Right lobe of liver (tissue), 6 donors: ENCODE results near the gene NPAS2. TPM values are rescaled to one million over a fixed set of nuclear protein-coding genes. Genes with fewer than 3 reads are reported as not detected.

Source experiments
- ATAC-seq, 4 donors: fragments of 200-7000 bp; cut with Tn5 transposase; one replicate each; pipeline ENCODE4 v1.9.1; 2020; ENCODE audit warnings: mild to moderate bottlenecking in 4 of 4, moderate library complexity in 4 of 4
- DNase-seq, 3 donors: peaks; one replicate each; pipeline ENCODE4 v3.0.0-alpha.2; 2020
- H3K27ac ChIP-seq, 3 donors: fragments of 200-600 bp; one replicate each; pipeline ENCODE4 v1.8.0; 2022
- H3K27me3 ChIP-seq, 2 donors: fragments of 200-600 bp; one replicate each; pipeline ENCODE4 v1.8.0; 2022
- H3K36me3 ChIP-seq, 4 donors: fragments of 200-600 bp; sonication (generic) in 1 of 4; one replicate each; pipeline versions ENCODE4 v1.5.1 to v1.8.0; 2017 to 2022; ENCODE audit warnings: control low read depth in 1 of 4
- H3K4me1 ChIP-seq, 4 donors: fragments of 200-600 bp; sonication (generic) in 1 of 4; one replicate each; pipeline versions ENCODE4 v1.5.1 to v1.8.0; 2017 to 2022; ENCODE audit warnings: control low read depth in 1 of 4
- H3K4me3 ChIP-seq, 3 donors: fragments of 200-600 bp; one replicate each; pipeline ENCODE4 v1.8.0; 2022
- H3K9me3 ChIP-seq, 4 donors: fragments of 200-600 bp; sonication (generic) in 1 of 4; one replicate each; pipeline versions ENCODE4 v1.5.1 to v1.8.0; 2017 to 2022; ENCODE audit warnings: control low read depth in 1 of 4
- CTCF ChIP-seq, 4 donors: fragments of 200-600 bp in 3 of 4; fragments of 450-650 bp in 1 of 4; IDR thresholded peaks; one replicate each; pipeline versions ENCODE4 v1.5.1 to v1.8.0; 2016 to 2022; ENCODE audit warnings: antibody characterized with exemption in 4 of 4, mild to moderate bottlenecking in 2 of 4
- POLR2A ChIP-seq: fragments of 450-650 bp; IDR thresholded peaks from one replicate; pipeline ENCODE4 v1.6.1; 2017; ENCODE audit warnings: antibody characterized with exemption, mild to moderate bottlenecking
- WGBS: methylation state at CpG from one replicate; pipeline ENCODE4 v1.1.6; 2018; ENCODE audit warnings: low coverage, low lambda C conversion rate; ENCODE audit not compliant: insufficient coverage; ENCODE audit errors: missing lambda C conversion rate; 5-methylcytosine and 5-hydroxymethylcytosine counted together
- intact Hi-C, 2 donors: fragments of 100-400 bp; cut with DNase I; formaldehyde crosslinking; loops; one replicate each; pipeline versions ENCODE4 v1.11.2 to v1.14.1; 2022
- total RNA-seq, 6 experiments: library from RNA; depleted of rRNA in 2 of 6; stranded (reverse); fragments of >200 nt in 2 of 6; fragmentation: NEBNext Ultra II Directional in 3 of 6; extraction: Animal tissue kit (Norgen Biotek cat#: 25700) in 3 of 6; gene quantifications; one replicate each; pipeline versions ENCODE4 v1.1.0 to v1.2.4, GENCODE V29; 2016 to 2023
- donor health status: DM: no; HTN: yes; CAD: no.
- donor health status: DM: no; HTN: no; CAD: no.
- donor health status: DM: no; HTN: no; CAD: no.
- donor health status: DM: no; HTN: yes; CAD: no.
- donor health status: DM: no; HTN: yes; CAD: no.

NPAS2 gene
- total RNA-seq, 6 experiments from 2014 or later: 8.8 to 33.3 (median 24.5) TPM

- DNase-seq: no peak
- H3K27ac ChIP-seq: no peak overlapping the region
- WGBS: 89% methylated on average over 2 of the region's 11 CpGs
- intact Hi-C loops: loop anchor here in 1 of 2 donors (10.0 kb wide), 1 partner anchor 62 kb away; the partner anchor contains the start of gene NPAS2
- H3K9me3 ChIP-seq: no peaks in the 10 kb centered on the region
- no peak overlapping the region for H3K4me3 ChIP-seq
- H3K36me3 ChIP-seq: no peaks in the 10 kb centered on the region
- no peak for ATAC-seq
- H3K4me1 ChIP-seq: peaks cover 0 to 19% (median 8%) of the 10 kb centered on the region in 4 donors
- no peak for TF ChIP-seq CTCF (IDR thresholded peaks at IDR 0.05)
- TF ChIP-seq POLR2A: no peak
- no peaks in the 10 kb centered on the region for H3K27me3 ChIP-seq
Observed at GRCh38 chr2:100887039-100887578, 67.2 kb downstream of the NPAS2 start.

GRCh38 chr2:100887713-100888495, 68.0 kb downstream of the NPAS2 start:
- 77% methylated on average over 10 of the region's 14 CpGs for WGBS
- no peak overlapping the region for H3K4me3 ChIP-seq
- no peaks in the 10 kb centered on the region for H3K27me3 ChIP-seq
- no peak overlapping the region for H3K27ac ChIP-seq
- TF ChIP-seq CTCF (IDR thresholded peaks at IDR 0.05) (no peak), POLR2A (no peak)
- no peak for ATAC-seq
- H3K9me3 ChIP-seq: no peaks in the 10 kb centered on the region
- DNase-seq: no peak
- intact Hi-C loops: loop anchor here in 1 of 2 donors (10.0 kb wide), 1 partner anchor 63 kb away; the partner anchor contains the start of gene NPAS2
- peaks cover 0 to 14% (median 5%) of the 10 kb centered on the region in 4 donors for H3K4me1 ChIP-seq
- no peaks in the 10 kb centered on the region for H3K36me3 ChIP-seq

GRCh38 chr2:100888601-100889000, 68.7 kb downstream of the NPAS2 start:
- TF ChIP-seq CTCF (IDR thresholded peaks at IDR 0.05) (no peak), POLR2A (no peak)
- Histone ChIP-seq H3K27ac (no peak overlapping the region), H3K4me1 (peaks cover 0 to 8% (median 2%) of the 10 kb centered on the region in 4 donors), H3K9me3 (no peaks in the 10 kb centered on the region), H3K36me3 (no peaks in the 10 kb centered on the region), H3K27me3 (no peaks in the 10 kb centered on the region), H3K4me3 (no peak overlapping the region)
- DNase-seq (no peak), ATAC-seq (no peak)
- intact Hi-C loops: loop anchor here in 1 of 2 donors (10.0 kb wide), 1 partner anchor 64 kb away; the partner anchor contains the start of gene NPAS2
- no CpG with 5 or more reads among the region's 3 CpGs for WGBS

- H3K27me3 ChIP-seq: no peaks in the 10 kb centered on the region
- H3K4me1 ChIP-seq: peaks cover 0 to 6% (median 0%) of the 10 kb centered on the region in 4 donors
- intact Hi-C loops: loop anchor here in 1 of 2 donors (10.0 kb wide), 1 partner anchor 64 kb away; the partner anchor contains the start of gene NPAS2
- ATAC-seq (no peak), DNase-seq (no peak)
- no peak overlapping the region for H3K4me3 ChIP-seq
- no peak overlapping the region for H3K27ac ChIP-seq
- H3K36me3 ChIP-seq: no peaks in the 10 kb centered on the region
- 46% methylated on average over 4 of the region's 6 CpGs for WGBS
- H3K9me3 ChIP-seq: no peaks in the 10 kb centered on the region
- TF ChIP-seq POLR2A (no peak), CTCF (IDR thresholded peaks at IDR 0.05) (no peak)
Observed at GRCh38 chr2:100889286-100889685, 69.3 kb downstream of the NPAS2 start.
